ENCODE measurements around the gene RSAD1.

The RSAD1 gene

DNA sequence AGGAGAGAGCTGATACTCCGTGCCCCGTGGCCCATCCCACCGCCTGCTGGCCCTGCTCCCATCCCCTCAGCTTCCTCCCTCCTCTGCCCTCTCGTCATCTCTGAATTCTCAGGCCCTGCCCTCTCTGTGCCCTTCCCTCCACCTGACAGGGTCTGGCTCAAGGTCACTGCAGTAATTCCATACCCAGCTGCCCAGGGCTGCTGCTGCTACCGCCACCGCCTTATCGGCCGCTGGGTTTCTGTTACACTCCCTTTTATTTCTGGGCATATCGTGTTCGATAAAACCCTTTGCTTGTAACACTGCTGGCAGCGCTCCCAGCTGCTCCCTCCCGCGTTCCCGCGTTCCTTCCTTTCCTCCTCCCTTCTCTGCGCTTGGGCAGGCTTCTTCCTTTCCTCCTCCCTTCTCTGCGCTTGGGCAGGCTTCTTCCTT, 55.1 kb downstream of the RSAD1 start:
- H3K4me3 ChIP-seq (ENCODE audit: low read depth, low read length) = no peak overlapping the region
- no peak for DNase-seq (ENCODE audit: low read depth)

DNA sequence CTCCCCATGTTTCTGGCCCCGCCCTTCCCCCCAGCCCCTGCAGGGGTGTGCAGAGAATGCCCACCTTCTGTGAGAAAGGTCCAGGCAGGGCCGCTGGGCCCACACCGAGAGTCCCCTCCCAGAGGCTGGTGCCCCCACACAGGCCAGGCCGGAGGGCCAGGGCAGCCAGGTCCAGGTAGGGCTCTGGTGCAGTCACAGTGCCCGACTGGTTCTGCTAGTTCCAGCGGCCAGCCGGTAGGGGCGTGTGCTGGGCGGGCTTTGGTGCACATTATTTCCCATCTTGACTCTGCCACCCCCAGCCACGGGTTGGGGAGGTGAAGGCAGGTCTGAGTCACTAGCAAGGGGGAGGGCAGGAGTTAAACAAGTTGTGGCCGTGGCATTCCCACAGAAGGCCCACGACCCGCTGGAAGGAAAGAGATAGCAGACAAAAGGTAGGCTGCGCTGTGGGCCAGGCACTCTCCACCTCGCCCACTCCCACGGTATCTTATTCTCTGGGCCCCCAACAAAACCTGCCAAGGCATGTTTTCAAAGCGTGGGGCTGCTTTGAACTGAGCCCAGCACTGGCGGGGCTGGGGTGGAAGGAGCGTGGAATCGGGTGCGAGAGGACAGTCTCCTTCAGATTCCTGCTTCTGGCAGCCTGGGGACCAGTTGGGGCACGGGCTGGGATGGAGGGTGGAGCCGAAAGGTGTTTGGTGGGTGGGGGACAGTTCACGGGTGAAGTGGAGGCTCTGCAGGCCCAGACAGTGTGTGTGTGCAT, 55.7 kb downstream of the RSAD1 start:
- no peak overlapping the region for H3K4me3 ChIP-seq (ENCODE audit: low read depth, low read length)

More for the DNA sequence above, 55.1 kb downstream of the RSAD1 start:
- no peak for TF ChIP-seq CTCF (IDR thresholded peaks at IDR 0.05; ENCODE audit: low read depth, low read length, missing control alignments)

DNA sequence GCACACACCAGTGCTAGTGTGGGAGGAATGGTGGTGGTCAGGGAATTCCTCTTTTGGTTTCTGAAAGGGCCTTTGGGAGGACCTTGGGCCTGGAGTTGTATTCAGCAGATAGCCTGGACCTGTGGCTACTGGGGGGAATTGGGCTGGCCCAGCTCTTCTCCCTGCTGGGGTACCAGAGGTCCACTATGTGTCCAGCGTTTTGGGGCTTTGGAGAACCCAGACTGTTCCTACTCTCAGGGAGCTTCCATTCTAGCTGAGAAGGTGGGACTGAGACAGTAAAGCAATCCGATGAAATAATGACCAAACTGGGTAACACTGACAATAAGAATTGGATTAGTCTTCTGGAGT, 56.3 kb downstream of the RSAD1 start:
- DNase-seq (ENCODE audit: low read depth) = no peak
- TF ChIP-seq CTCF (IDR thresholded peaks at IDR 0.05; ENCODE audit: low read depth, low read length, missing control alignments) = no peak
- no peak overlapping the region for H3K4me3 ChIP-seq (ENCODE audit: low read depth, low read length)

More for the DNA sequence above, 55.7 kb downstream of the RSAD1 start:
- no peak for TF ChIP-seq CTCF (IDR thresholded peaks at IDR 0.05; ENCODE audit: low read depth, low read length, missing control alignments)
- DNase-seq (ENCODE audit: low read depth) = no peak

GRCh38 chr17:50535407-50535806, 56.7 kb downstream of the RSAD1 start:
- no peak for DNase-seq (ENCODE audit: low read depth)
- no peak overlapping the region for H3K4me3 ChIP-seq (ENCODE audit: low read depth, low read length)
- no peak for TF ChIP-seq CTCF (IDR thresholded peaks at IDR 0.05; ENCODE audit: low read depth, low read length, missing control alignments)

All from GM12864 (cell line).